ENCODE results near the gene KRT2. TPM values are rescaled to one million over a fixed set of nuclear protein-coding genes. Genes with fewer than 3 reads are reported as not detected.
"Not testable (repeated sequence)": the region's sequence is repeated elsewhere in the genome, so short reads cannot be mapped to it uniquely, and the experiment has no call there.

The KRT2 gene
- total RNA-seq, 1 donor from 2014 or later, result not detected

- DNase-seq (ENCODE audit: low spot score in 2 of 2, unreplicated experiment in 2 of 2), result no peak
- Mint-ChIP-seq H3K4me1 (peaks cover 5% of the 10 kb centered on the region), H3K9me3 (no peaks in the 10 kb centered on the region), H3K27me3 (ENCODE audit: low read depth) (peaks cover 40% of the 10 kb centered on the region), H3K4me3 (no peak overlapping the region), H3K27ac (no peak overlapping the region), H3K36me3 (no peaks in the 10 kb centered on the region)
- no peak for TF ChIP-seq CTCF (IDR thresholded peaks at IDR 0.05; ENCODE audit: unreplicated experiment)
Observed at GRCh38 chr12:52670506-52670905, 18.5 kb upstream of the KRT2 start.

- not testable (repeated sequence) for H3K4me3 Mint-ChIP-seq; DNase-seq (ENCODE audit: low spot score in 2 of 2, unreplicated experiment in 2 of 2); H3K4me1 Mint-ChIP-seq; H3K9me3 Mint-ChIP-seq; H3K36me3 Mint-ChIP-seq; H3K27ac Mint-ChIP-seq
- H3K27me3 Mint-ChIP-seq (ENCODE audit: low read depth), result peaks cover 44% of the 10 kb centered on the region
Observed at GRCh38 chr12:52669941-52670340, 17.9 kb upstream of the KRT2 start.

- peaks cover 4% of the 10 kb centered on the region for H3K4me1 Mint-ChIP-seq
- no peak overlapping the region for H3K4me3 Mint-ChIP-seq
- no peak overlapping the region for H3K27ac Mint-ChIP-seq
- TF ChIP-seq CTCF (IDR thresholded peaks at IDR 0.05; ENCODE audit: unreplicated experiment), result no peak
- DNase-seq (ENCODE audit: low spot score in 2 of 2, unreplicated experiment in 2 of 2), result no peak
- peaks cover 49% of the 10 kb centered on the region for H3K27me3 Mint-ChIP-seq (ENCODE audit: low read depth)
- H3K9me3 Mint-ChIP-seq, result no peaks in the 10 kb centered on the region
- no peaks in the 10 kb centered on the region for H3K36me3 Mint-ChIP-seq
Observed at GRCh38 chr12:52669426-52669825, 17.4 kb upstream of the KRT2 start.

- Mint-ChIP-seq H3K9me3 (no peaks in the 10 kb centered on the region), H3K27me3 (ENCODE audit: low read depth) (peaks cover 62% of the 10 kb centered on the region), H3K4me3 (no peak overlapping the region), H3K27ac (no peak overlapping the region), H3K36me3 (no peaks in the 10 kb centered on the region), H3K4me1 (no peaks in the 10 kb centered on the region)
- no peak for DNase-seq (ENCODE audit: low spot score in 2 of 2, unreplicated experiment in 2 of 2)
- no peak for TF ChIP-seq CTCF (IDR thresholded peaks at IDR 0.05; ENCODE audit: unreplicated experiment)
Observed at GRCh38 chr12:52667931-52668330, 15.9 kb upstream of the KRT2 start.

- Mint-ChIP-seq H3K4me3 (no peak overlapping the region), H3K9me3 (no peaks in the 10 kb centered on the region), H3K4me1 (no peaks in the 10 kb centered on the region), H3K36me3 (no peaks in the 10 kb centered on the region), H3K27me3 (ENCODE audit: low read depth) (peaks cover 66% of the 10 kb centered on the region), H3K27ac (no peak overlapping the region)
- TF ChIP-seq CTCF (IDR thresholded peaks at IDR 0.05; ENCODE audit: unreplicated experiment), result no peak
- DNase-seq (ENCODE audit: low spot score in 2 of 2, unreplicated experiment in 2 of 2), result no peak
Observed at GRCh38 chr12:52667509-52667908, 15.5 kb upstream of the KRT2 start.

GRCh38 chr12:52666471-52666870 lies 14.5 kb upstream of the KRT2 start:
- Mint-ChIP-seq H3K4me3 (no peak overlapping the region), H3K9me3 (no peaks in the 10 kb centered on the region), H3K27me3 (ENCODE audit: low read depth) (peaks cover 70% of the 10 kb centered on the region), H3K36me3 (no peaks in the 10 kb centered on the region), H3K4me1 (no peaks in the 10 kb centered on the region), H3K27ac (no peak overlapping the region)
- no peak for DNase-seq (ENCODE audit: low spot score in 2 of 2, unreplicated experiment in 2 of 2)
- TF ChIP-seq CTCF (IDR thresholded peaks at IDR 0.05; ENCODE audit: unreplicated experiment), result no peak
